ENCODE results near the gene TMEM232.

TMEM232 gene

GRCh38 chr5:110440058-110440457 is 286.4 kb downstream of the TMEM232 start:
- H3K27ac Mint-ChIP-seq = no peak overlapping the region
- H3K9me3 Mint-ChIP-seq = peaks cover 10% of the 10 kb centered on the region

GRCh38 chr5:110439296-110439695 is 287.2 kb downstream of the TMEM232 start:
- Mint-ChIP-seq H3K9me3 (peaks cover 10% of the 10 kb centered on the region), H3K4me3 (no peak overlapping the region), H3K27me3 (ENCODE audit: low read depth, poor library complexity) (peaks cover 2% of the 10 kb centered on the region), H3K27ac (no peak overlapping the region), H3K36me3 (ENCODE audit: low read depth) (no peaks in the 10 kb centered on the region), H3K4me1 (peaks cover 6% of the 10 kb centered on the region)
- no peak for DNase-seq
- TF ChIP-seq CTCF (IDR thresholded peaks at IDR 0.05) = no peak

More at GRCh38 chr5:110440058-110440457, 286.4 kb downstream of the TMEM232 start:
- H3K4me3 Mint-ChIP-seq = no peak overlapping the region
- no peaks in the 10 kb centered on the region for H3K36me3 Mint-ChIP-seq (ENCODE audit: low read depth)
- no peaks in the 10 kb centered on the region for H3K27me3 Mint-ChIP-seq (ENCODE audit: low read depth, poor library complexity)
- H3K4me1 Mint-ChIP-seq = peaks cover 6% of the 10 kb centered on the region
- no peak for TF ChIP-seq CTCF (IDR thresholded peaks at IDR 0.05)
- DNase-seq = no peak

GRCh38 chr5:110435207-110435606 is 291.3 kb downstream of the TMEM232 start:
- Mint-ChIP-seq H3K27me3 (ENCODE audit: low read depth, poor library complexity) (peaks cover 2% of the 10 kb centered on the region), H3K4me1 (peaks cover 6% of the 10 kb centered on the region), H3K9me3 (peaks cover 24% of the 10 kb centered on the region), H3K27ac (no peak overlapping the region), H3K36me3 (ENCODE audit: low read depth) (no peaks in the 10 kb centered on the region), H3K4me3 (no peak overlapping the region)
- no peak for DNase-seq
- TF ChIP-seq CTCF (IDR thresholded peaks at IDR 0.05) = no peak

GRCh38 chr5:110431603-110432002 is 294.9 kb downstream of the TMEM232 start:
- no peaks in the 10 kb centered on the region for H3K36me3 Mint-ChIP-seq (ENCODE audit: low read depth)
- H3K4me1 Mint-ChIP-seq = no peaks in the 10 kb centered on the region
- peaks cover 6% of the 10 kb centered on the region for H3K27me3 Mint-ChIP-seq (ENCODE audit: low read depth, poor library complexity)
- H3K9me3 Mint-ChIP-seq = peaks cover 20% of the 10 kb centered on the region
- no peak overlapping the region for H3K4me3 Mint-ChIP-seq
- no peak for TF ChIP-seq CTCF (IDR thresholded peaks at IDR 0.05)
- no peak for DNase-seq
- no peak overlapping the region for H3K27ac Mint-ChIP-seq

DNA sequence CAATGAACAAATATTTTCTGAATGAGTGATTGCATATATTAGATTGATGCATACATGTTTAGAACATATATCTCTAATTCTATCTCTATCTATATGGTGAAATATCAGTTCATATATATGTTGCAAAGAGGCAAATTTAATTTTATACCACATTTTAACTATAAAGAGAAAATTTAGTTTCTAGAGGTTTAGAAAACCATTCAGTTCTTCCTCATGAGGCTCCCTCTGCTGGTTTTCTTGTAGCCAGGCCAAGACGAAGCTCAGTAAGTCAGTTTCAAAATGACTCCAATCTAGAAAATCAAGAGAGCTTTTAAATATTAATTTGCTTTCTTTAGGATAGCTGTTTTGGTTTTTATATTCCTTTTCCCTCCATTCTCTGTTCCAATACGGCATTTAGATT is 312.1 kb downstream of the TMEM232 start:
- no peaks in the 10 kb centered on the region for H3K36me3 Mint-ChIP-seq (ENCODE audit: low read depth)
- no peak overlapping the region for H3K4me3 Mint-ChIP-seq
- no peak for TF ChIP-seq CTCF (IDR thresholded peaks at IDR 0.05)
- H3K27me3 Mint-ChIP-seq (ENCODE audit: low read depth, poor library complexity) = peaks cover 4% of the 10 kb centered on the region
- no peak for DNase-seq
- H3K4me1 Mint-ChIP-seq = no peaks in the 10 kb centered on the region
- H3K9me3 Mint-ChIP-seq = no peaks in the 10 kb centered on the region
- H3K27ac Mint-ChIP-seq = no peak overlapping the region

- Mint-ChIP-seq H3K4me1 (no peaks in the 10 kb centered on the region), H3K4me3 (no peak overlapping the region), H3K9me3 (no peaks in the 10 kb centered on the region), H3K36me3 (ENCODE audit: low read depth) (no peaks in the 10 kb centered on the region), H3K27ac (no peak overlapping the region), H3K27me3 (ENCODE audit: low read depth, poor library complexity) (peaks cover 2% of the 10 kb centered on the region)
- no peak for TF ChIP-seq CTCF (IDR thresholded peaks at IDR 0.05)
- no peak for DNase-seq
These were observed 312.6 kb downstream of the TMEM232 start for GRCh38 chr5:110413856-110414255.

Measured in nephron progenitor cell (in vitro differentiated cells).